Neural progenitor cell (in vitro differentiated cells): ENCODE data around the gene ANTXR1. TPM values are rescaled to one million over a fixed set of nuclear protein-coding genes. Genes with fewer than 3 reads are reported as not detected.

Source experiments
- DNase-seq: peaks from one replicate; pipeline ENCODE4 v3.0.0-alpha.2; 2016; ENCODE audit warnings: low spot score
- H2AFZ ChIP-seq: fragments of 200-600 bp; sonication (generic); replicated peaks from 2 replicates; pipeline ENCODE4 v1.6.1; 2016; ENCODE audit warnings: antibody characterized with exemption
- H3F3A ChIP-seq: fragments of 200-600 bp; sonication (generic); 2 replicates; pipeline ENCODE4 v1.6.1; 2016; ENCODE audit warnings: antibody characterized with exemption, low read depth
- H3K27ac ChIP-seq: fragments of 200-600 bp; sonication (generic); 2 replicates; pipeline ENCODE4 v1.5.1; 2016; ENCODE audit warnings: mild to moderate bottlenecking
- H3K27me3 ChIP-seq: fragments of 200-600 bp; sonication (generic); 2 replicates; pipeline ENCODE4 v1.6.1; 2016; ENCODE audit warnings: mild to moderate bottlenecking, moderate library complexity
- H3K36me3 ChIP-seq: fragments of 200-600 bp; sonication (generic); 2 replicates; pipeline ENCODE4 v1.5.1; 2016
- H3K4me1 ChIP-seq: fragments of 200-600 bp; sonication (generic); 2 replicates; pipeline ENCODE4 v1.6.1; 2016; ENCODE audit warnings: mixed run types
- H3K4me2 ChIP-seq: fragments of 200-600 bp; sonication (generic); 2 replicates; pipeline ENCODE4 v1.6.1; 2016
- H3K4me3 ChIP-seq: fragments of 200-600 bp; sonication (generic); 2 replicates; pipeline ENCODE4 v1.5.1; 2016
- H3K79me2 ChIP-seq: fragments of 200-600 bp; sonication (generic); 2 replicates; pipeline ENCODE4 v1.6.1; 2016; ENCODE audit warnings: low read depth
- H3K9ac ChIP-seq: fragments of 200-600 bp; sonication (generic); 2 replicates; pipeline ENCODE4 v1.6.1; 2016
- H3K9me3 ChIP-seq: fragments of 200-600 bp; sonication (generic); 2 replicates; pipeline ENCODE4 v1.5.1; 2016; ENCODE audit warnings: low read depth
- H4K20me1 ChIP-seq: fragments of 200-600 bp; sonication (generic); 2 replicates; pipeline ENCODE4 v1.6.1; 2016; ENCODE audit warnings: low read depth
- H3K27ac Mint-ChIP-seq: 3 replicates; pipeline ENCODE4 v1.8.0; 2021; ENCODE audit warnings: mixed read lengths
- H3K27me3 Mint-ChIP-seq: 2 replicates; pipeline ENCODE4 v1.8.0; 2022; ENCODE audit warnings: low read depth, mild to moderate bottlenecking, inconsistent platforms, moderate library complexity, mixed read lengths; ENCODE audit not compliant: insufficient read depth
- H3K36me3 Mint-ChIP-seq: 3 replicates; pipeline ENCODE4 v1.8.0; 2021; ENCODE audit warnings: mixed read lengths
- H3K4me1 Mint-ChIP-seq: 3 replicates; pipeline ENCODE4 v1.8.0; 2021; ENCODE audit warnings: mixed read lengths
- H3K4me3 Mint-ChIP-seq: 3 replicates; pipeline ENCODE4 v1.8.0; 2021; ENCODE audit warnings: mild to moderate bottlenecking, moderate library complexity, mixed read lengths
- H3K9me3 Mint-ChIP-seq: 3 replicates; pipeline ENCODE4 v1.8.0; 2020; ENCODE audit warnings: mixed read lengths
- CTCF ChIP-seq: fragments of 200-600 bp; sonication (generic); IDR thresholded peaks from 2 replicates; pipeline ENCODE4 v1.5.1; 2017; ENCODE audit warnings: antibody characterized with exemption, mild to moderate bottlenecking
- EZH2 ChIP-seq: fragments of 200-600 bp; sonication (generic); IDR thresholded peaks from 2 replicates; pipeline ENCODE4 v1.6.1; 2017; ENCODE audit warnings: antibody characterized with exemption, mild to moderate bottlenecking, moderate library complexity
- EZH2phosphoT487 ChIP-seq: fragments of 200-600 bp; sonication (generic); IDR thresholded peaks from 2 replicates; pipeline ENCODE4 v1.6.1; 2017; ENCODE audit warnings: antibody characterized with exemption
- microRNA-seq: library from miRNA; unstranded; fragments of <30 nt; microRNA quantifications from one replicate; pipeline ENCODE4, GENCODE V29; 2016
- small RNA-seq: library from RNA; depleted of rRNA; stranded (forward); fragments of <200 nt; gene quantifications from one replicate; pipeline ENCODE3, GENCODE V24; 2015
- total RNA-seq: library from RNA; depleted of rRNA; stranded (reverse); fragments of >200 nt; gene quantifications from 2 replicates; pipeline ENCODE4 v1.2.3, GENCODE V29; 2015; ENCODE audit warnings: low replicate concordance

Gene ANTXR1
- total RNA-seq, 1 donor from 2014 or later, result 6.7 TPM

GRCh38 chr2:69298261-69298660 lies 285.3 kb downstream of the ANTXR1 start:
- no peaks in the 10 kb centered on the region for H3K4me1 ChIP-seq
- H4K20me1 ChIP-seq, result no peaks in the 10 kb centered on the region
- no peaks in the 10 kb centered on the region for H3F3A ChIP-seq
- no peaks in the 10 kb centered on the region for H3K79me2 ChIP-seq
- no peak overlapping the region for H2AFZ ChIP-seq
- no peaks in the 10 kb centered on the region for H3K9me3 ChIP-seq
- Mint-ChIP-seq H3K4me3 (no peak overlapping the region), H3K36me3 (no peaks in the 10 kb centered on the region), H3K9me3 (no peaks in the 10 kb centered on the region), H3K27ac (no peak overlapping the region), H3K4me1 (no peaks in the 10 kb centered on the region), H3K27me3 (peaks cover 2% of the 10 kb centered on the region)
- no peaks in the 10 kb centered on the region for H3K27me3 ChIP-seq
- H3K4me2 ChIP-seq, result no peak overlapping the region
- TF ChIP-seq EZH2, result no peak
- TF ChIP-seq CTCF, result no peak
- TF ChIP-seq EZH2phosphoT487, result no peak
- no peak for DNase-seq
- no peaks in the 10 kb centered on the region for H3K36me3 ChIP-seq
- no peak overlapping the region for H3K9ac ChIP-seq
- H3K27ac ChIP-seq, result no peak overlapping the region
- H3K4me3 ChIP-seq, result no peak overlapping the region

GRCh38 chr2:69298862-69299261 lies 285.9 kb downstream of the ANTXR1 start:
- H3K27me3 Mint-ChIP-seq, result peaks cover 2% of the 10 kb centered on the region
- H3K27ac Mint-ChIP-seq, result no peak overlapping the region
- Histone ChIP-seq H3K4me1 (no peaks in the 10 kb centered on the region), H3K27me3 (peaks cover 4% of the 10 kb centered on the region), H3K9me3 (no peaks in the 10 kb centered on the region), H4K20me1 (no peaks in the 10 kb centered on the region), H3K27ac (no peak overlapping the region), H3K9ac (no peak overlapping the region), H3F3A (no peaks in the 10 kb centered on the region), H3K79me2 (no peaks in the 10 kb centered on the region), H2AFZ (no peak overlapping the region), H3K4me2 (no peak overlapping the region), H3K4me3 (no peak overlapping the region), H3K36me3 (no peaks in the 10 kb centered on the region)
- no peak for TF ChIP-seq EZH2phosphoT487
- TF ChIP-seq EZH2, result no peak
- no peak for TF ChIP-seq CTCF
- H3K4me3 Mint-ChIP-seq, result no peak overlapping the region
- H3K9me3 Mint-ChIP-seq, result no peaks in the 10 kb centered on the region
- H3K4me1 Mint-ChIP-seq, result no peaks in the 10 kb centered on the region
- no peaks in the 10 kb centered on the region for H3K36me3 Mint-ChIP-seq
- DNase-seq, result no peak

Small RNA genes within 50 kb of the gene (microRNA-seq; reads per million reads assigned to microRNA genes)
- gene MIR3126, result not detected

Small RNA genes within 50 kb of the gene (small RNA-seq; reads per million reads assigned to genes)
- gene MIR3126 (not detected), gene RNA5SP96 (not detected), gene RNU6-1216P (not detected)

Other genes starting within 250 kb of the ANTXR1 start
- gene BMP10, start 141.8 kb upstream of the ANTXR1 start, total RNA-seq, result not detected in 2 replicates
- not detected in 2 replicates for gene GKN2, start 60.3 kb upstream of the ANTXR1 start, total RNA-seq
- gene GKN1, start 38.5 kb upstream of the ANTXR1 start, total RNA-seq, result not detected in 2 replicates